Transverse colon (tissue), 4 donors: Measurements from ENCODE around the gene ALK. TPM values are rescaled to one million over a fixed set of nuclear protein-coding genes. Genes with fewer than 3 reads are reported as not detected.

ENCODE experiments used
- DNase-seq: peaks from one replicate; pipeline ENCODE4 v3.0.0-alpha.2; 2019
- H3K27ac ChIP-seq, 4 donors: fragments of 200-600 bp; sonication (generic); 2 replicates each; pipeline ENCODE4 v1.5.1; 2016 to 2018; ENCODE audit warnings: inconsistent platforms in 4 of 4
- H3K27me3 ChIP-seq: fragments of 200-600 bp; sonication (generic); 2 replicates; pipeline ENCODE4 v1.5.1; 2017; ENCODE audit warnings: inconsistent platforms
- H3K36me3 ChIP-seq, 4 donors: fragments of 200-600 bp; sonication (generic); 2 replicates each; pipeline ENCODE4 v1.5.1; 2017 to 2019; ENCODE audit warnings: inconsistent platforms in 4 of 4
- H3K4me1 ChIP-seq, 4 donors: fragments of 200-600 bp; sonication (generic); 2 replicates each; pipeline ENCODE4 v1.5.1; 2017 to 2020; ENCODE audit warnings: inconsistent platforms in 4 of 4
- H3K4me3 ChIP-seq, 4 donors: fragments of 200-600 bp; sonication (generic); 1 replicate in 1 of 4; 2 replicates in 3 of 4; pipeline versions ENCODE4 v1.5.1 to v1.6.1; 2017 to 2019; ENCODE audit warnings: inconsistent platforms in 4 of 4
- H3K9me3 ChIP-seq, 2 donors: fragments of 200-600 bp; sonication (generic); 2 replicates each; pipeline ENCODE4 v1.5.1; 2017 to 2019; ENCODE audit warnings: inconsistent platforms in 2 of 2
- CTCF ChIP-seq, 5 experiments: fragments of 200-600 bp in 3 of 5; fragments of 450-650 bp in 2 of 5; sonication (generic) in 3 of 5; IDR thresholded peaks; 1 replicate in 2 of 5; 2 replicates in 3 of 5; pipeline ENCODE4 v1.5.1; 2016 to 2017; ENCODE audit warnings: antibody characterized with exemption in 5 of 5, inconsistent platforms in 3 of 5, mild to moderate bottlenecking in 2 of 5, moderate library complexity in 1 of 5
- EP300 ChIP-seq: sonication (generic); formaldehyde crosslinking; IDR thresholded peaks from one replicate; pipeline ENCODE4 v1.6.1; 2017; ENCODE audit warnings: antibody characterized with exemption, low read depth
- POLR2A ChIP-seq: fragments of 450-650 bp; IDR thresholded peaks from one replicate; pipeline ENCODE4 v1.6.1; 2016; ENCODE audit warnings: antibody characterized with exemption, mild to moderate bottlenecking, moderate library complexity
- POLR2AphosphoS5 ChIP-seq, 3 donors: sonication (generic); formaldehyde crosslinking; IDR thresholded peaks; one replicate each; pipeline ENCODE4 v1.6.1; 2016; ENCODE audit warnings: antibody characterized with exemption in 3 of 3
- WGBS, 2 donors: methylation state at CpG; one replicate each; pipeline ENCODE4 v1.1.5; 2018; ENCODE audit warnings: low coverage in 1 of 2; 5-methylcytosine and 5-hydroxymethylcytosine counted together
- in situ Hi-C, 4 donors: fragments of 200-750 bp; cut with MboI; loops; one replicate each; pipeline versions ENCODE4 v1.15.0 to v1.15.1; 2017; ENCODE audit warnings: low sequenced_read_pairs in 3 of 4, low pct_ligation_motif_present in 1 of 4, low pct_unique_long_range_greater_than_20kb in 1 of 4
- intact Hi-C: fragments of 100-400 bp; cut with DNase I; formaldehyde crosslinking; loops from one replicate; pipeline ENCODE4 v1.15.1; 2023; ENCODE audit warnings: low total_unique reads
- total RNA-seq, 4 donors: library from RNA; depleted of rRNA; stranded (reverse); fragments of >200 nt; gene quantifications; one replicate each; pipeline ENCODE4 v1.1.0, GENCODE V29; 2016

ALK gene
- total RNA-seq, 4 donors from 2014 or later = 0.32 to 0.82 TPM; not detected in 2

- in situ Hi-C loops (no loop called here), intact Hi-C loops (no loop called here)
- no peak overlapping the region for H3K27ac ChIP-seq
- no peak overlapping the region for H3K4me3 ChIP-seq
- DNase-seq = no peak
- no peaks in the 10 kb centered on the region for H3K27me3 ChIP-seq
- TF ChIP-seq POLR2A (no peak), POLR2AphosphoS5 (IDR thresholded peaks at IDR 0.05) (no peak), EP300 (no peak), CTCF (IDR thresholded peaks at IDR 0.05) (no peak)
- no peaks in the 10 kb centered on the region for H3K9me3 ChIP-seq
- peaks cover 0 to 4% (median 0%) of the 10 kb centered on the region in 4 donors for H3K4me1 ChIP-seq
- WGBS, 2 donors = 65 to 75% methylated on average over 7 to 12 of the region's 12 CpGs
- no peaks in the 10 kb centered on the region for H3K36me3 ChIP-seq
Measured at GRCh38 chr2:29420999-29421782, 500.2 kb downstream of the ALK start.

GRCh38 chr2:29420464-29420863, 500.9 kb downstream of the ALK start:
- H3K4me3 ChIP-seq = no peak overlapping the region
- TF ChIP-seq CTCF (IDR thresholded peaks at IDR 0.05) = no peak
- TF ChIP-seq POLR2AphosphoS5 (IDR thresholded peaks at IDR 0.05) = no peak
- TF ChIP-seq POLR2A = no peak
- no peak for TF ChIP-seq EP300
- no peaks in the 10 kb centered on the region for H3K9me3 ChIP-seq
- in situ Hi-C loops = no loop called here
- no peak overlapping the region for H3K27ac ChIP-seq
- 73 to 91% methylated on average over 9 to 10 of the region's 10 CpGs for WGBS, 2 donors
- H3K4me1 ChIP-seq = peaks cover 0 to 4% (median 0%) of the 10 kb centered on the region in 4 donors
- H3K27me3 ChIP-seq = no peaks in the 10 kb centered on the region
- H3K36me3 ChIP-seq = no peaks in the 10 kb centered on the region
- intact Hi-C loops = no loop called here
- DNase-seq = no peak

GRCh38 chr2:29417630-29418029, 503.8 kb downstream of the ALK start:
- intact Hi-C loops (no loop called here), in situ Hi-C loops (no loop called here)
- DNase-seq = no peak
- TF ChIP-seq EP300 (no peak), POLR2AphosphoS5 (IDR thresholded peaks at IDR 0.05) (no peak), POLR2A (no peak), CTCF (IDR thresholded peaks at IDR 0.05) (no peak)
- 83 to 85% methylated on average over 6 of the region's 6 CpGs for WGBS, 2 donors
- H3K9me3 ChIP-seq = no peaks in the 10 kb centered on the region
- H3K4me1 ChIP-seq = no peaks in the 10 kb centered on the region
- no peaks in the 10 kb centered on the region for H3K36me3 ChIP-seq
- no peak overlapping the region for H3K4me3 ChIP-seq
- H3K27ac ChIP-seq = no peak overlapping the region
- H3K27me3 ChIP-seq = no peaks in the 10 kb centered on the region

- Histone ChIP-seq H3K27me3 (no peaks in the 10 kb centered on the region), H3K27ac (no peak overlapping the region), H3K4me3 (no peak overlapping the region), H3K9me3 (no peaks in the 10 kb centered on the region), H3K4me1 (no peaks in the 10 kb centered on the region), H3K36me3 (no peaks in the 10 kb centered on the region)
- DNase-seq = no peak
- WGBS, 2 donors = 90% methylated on average over 1 of the region's 1 CpG; no CpG with 5 or more reads in 1 of the 2 donors
- intact Hi-C loops = no loop called here
- in situ Hi-C loops = no loop called here
- TF ChIP-seq POLR2A (no peak), POLR2AphosphoS5 (IDR thresholded peaks at IDR 0.05) (no peak), EP300 (no peak)
Measured at GRCh38 chr2:29412197-29412925, 509.0 kb downstream of the ALK start.
